ENCODE data around the gene HOXD11. TPM values are rescaled to one million over a fixed set of nuclear protein-coding genes. Genes with fewer than 3 reads are reported as not detected.

Gene HOXD11
- polyA plus RNA-seq, 1 donor from 2014 or later, result not detected

- H3K79me2 ChIP-seq (replicated peaks; ENCODE audit: insufficient read depth, low read length), result no peaks in the 10 kb centered on the region
- H3K36me3 ChIP-seq (ENCODE audit: insufficient read depth, low read length), result no peaks in the 10 kb centered on the region
- H3K9me2 ChIP-seq (ENCODE audit: insufficient read depth, low read length), result no peaks in the 10 kb centered on the region
- H3K4me3 ChIP-seq (ENCODE audit: low read length), result no peak within 1 kb of the TSS
- peaks cover 99% of the 10 kb centered on the region for H3K27me3 ChIP-seq (ENCODE audit: insufficient read depth, low read depth, low read length)
- H3F3A ChIP-seq (ENCODE audit: insufficient read depth, low read length, poor library complexity, severe bottlenecking), result no peaks in the 10 kb centered on the region
- TF ChIP-seq EP300 (conservative IDR thresholded peaks at IDR 0.05; ENCODE audit: poor library complexity, severe bottlenecking), result no peak
- TF ChIP-seq, protein P1, sequence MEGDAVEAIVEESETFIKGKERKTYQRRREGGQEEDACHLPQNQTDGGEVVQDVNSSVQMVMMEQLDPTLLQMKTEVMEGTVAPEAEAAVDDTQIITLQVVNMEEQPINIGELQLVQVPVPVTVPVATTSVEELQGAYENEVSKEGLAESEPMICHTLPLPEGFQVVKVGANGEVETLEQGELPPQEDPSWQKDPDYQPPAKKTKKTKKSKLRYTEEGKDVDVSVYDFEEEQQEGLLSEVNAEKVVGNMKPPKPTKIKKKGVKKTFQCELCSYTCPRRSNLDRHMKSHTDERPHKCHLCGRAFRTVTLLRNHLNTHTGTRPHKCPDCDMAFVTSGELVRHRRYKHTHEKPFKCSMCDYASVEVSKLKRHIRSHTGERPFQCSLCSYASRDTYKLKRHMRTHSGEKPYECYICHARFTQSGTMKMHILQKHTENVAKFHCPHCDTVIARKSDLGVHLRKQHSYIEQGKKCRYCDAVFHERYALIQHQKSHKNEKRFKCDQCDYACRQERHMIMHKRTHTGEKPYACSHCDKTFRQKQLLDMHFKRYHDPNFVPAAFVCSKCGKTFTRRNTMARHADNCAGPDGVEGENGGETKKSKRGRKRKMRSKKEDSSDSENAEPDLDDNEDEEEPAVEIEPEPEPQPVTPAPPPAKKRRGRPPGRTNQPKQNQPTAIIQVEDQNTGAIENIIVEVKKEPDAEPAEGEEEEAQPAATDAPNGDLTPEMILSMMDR (IDR thresholded peaks at IDR 0.05; ENCODE audit: poor library complexity, severe bottlenecking), result no peak
- TF ChIP-seq RAD21 (conservative IDR thresholded peaks at IDR 0.05), result no peak
- no peak for TF ChIP-seq EZH2 (IDR thresholded peaks at IDR 0.05; ENCODE audit: borderline replicate concordance, insufficient read depth, low read length, poor library complexity, severe bottlenecking)
- no peak for TF ChIP-seq TAF1 (IDR thresholded peaks at IDR 0.05; ENCODE audit: low read depth)
- TF ChIP-seq, protein P2, sequence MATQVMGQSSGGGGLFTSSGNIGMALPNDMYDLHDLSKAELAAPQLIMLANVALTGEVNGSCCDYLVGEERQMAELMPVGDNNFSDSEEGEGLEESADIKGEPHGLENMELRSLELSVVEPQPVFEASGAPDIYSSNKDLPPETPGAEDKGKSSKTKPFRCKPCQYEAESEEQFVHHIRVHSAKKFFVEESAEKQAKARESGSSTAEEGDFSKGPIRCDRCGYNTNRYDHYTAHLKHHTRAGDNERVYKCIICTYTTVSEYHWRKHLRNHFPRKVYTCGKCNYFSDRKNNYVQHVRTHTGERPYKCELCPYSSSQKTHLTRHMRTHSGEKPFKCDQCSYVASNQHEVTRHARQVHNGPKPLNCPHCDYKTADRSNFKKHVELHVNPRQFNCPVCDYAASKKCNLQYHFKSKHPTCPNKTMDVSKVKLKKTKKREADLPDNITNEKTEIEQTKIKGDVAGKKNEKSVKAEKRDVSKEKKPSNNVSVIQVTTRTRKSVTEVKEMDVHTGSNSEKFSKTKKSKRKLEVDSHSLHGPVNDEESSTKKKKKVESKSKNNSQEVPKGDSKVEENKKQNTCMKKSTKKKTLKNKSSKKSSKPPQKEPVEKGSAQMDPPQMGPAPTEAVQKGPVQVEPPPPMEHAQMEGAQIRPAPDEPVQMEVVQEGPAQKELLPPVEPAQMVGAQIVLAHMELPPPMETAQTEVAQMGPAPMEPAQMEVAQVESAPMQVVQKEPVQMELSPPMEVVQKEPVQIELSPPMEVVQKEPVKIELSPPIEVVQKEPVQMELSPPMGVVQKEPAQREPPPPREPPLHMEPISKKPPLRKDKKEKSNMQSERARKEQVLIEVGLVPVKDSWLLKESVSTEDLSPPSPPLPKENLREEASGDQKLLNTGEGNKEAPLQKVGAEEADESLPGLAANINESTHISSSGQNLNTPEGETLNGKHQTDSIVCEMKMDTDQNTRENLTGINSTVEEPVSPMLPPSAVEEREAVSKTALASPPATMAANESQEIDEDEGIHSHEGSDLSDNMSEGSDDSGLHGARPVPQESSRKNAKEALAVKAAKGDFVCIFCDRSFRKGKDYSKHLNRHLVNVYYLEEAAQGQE (IDR thresholded peaks at IDR 0.05; ENCODE audit: borderline replicate concordance), result no peak
- TF ChIP-seq MXI1 (conservative IDR thresholded peaks at IDR 0.05; ENCODE audit: poor library complexity, severe bottlenecking), result no peak
- no peak for TF ChIP-seq SMC3 (conservative IDR thresholded peaks at IDR 0.05; ENCODE audit: poor library complexity)
- TF ChIP-seq POLR2AphosphoS5 (IDR thresholded peaks at IDR 0.05), result no peak
- no peak within 1 kb of the TSS for H2AFZ ChIP-seq (ENCODE audit: low read depth, low read length)
- no peak within 1 kb of the TSS for H3K27ac ChIP-seq (ENCODE audit: low read length)
- no peak within 1 kb of the TSS for H3K4me2 ChIP-seq (ENCODE audit: low read length)
- H4K20me1 ChIP-seq (ENCODE audit: insufficient read depth), result no peaks in the 10 kb centered on the region
- H3K9ac ChIP-seq (ENCODE audit: low read length), result no peak within 1 kb of the TSS
- peaks cover 32% of the 10 kb centered on the region for H3K9me3 ChIP-seq (ENCODE audit: low read length)
These were observed 9.1 kb downstream of the HOXD11 start, which contains the start of gene HOXD10 for GRCh38 chr2:176115883-176116813. Gene HOXD10, plus strand, starts transcription at chr2:176116778. Its CDS starts 56 bp downstream, at chr2:176116834.

DNA sequence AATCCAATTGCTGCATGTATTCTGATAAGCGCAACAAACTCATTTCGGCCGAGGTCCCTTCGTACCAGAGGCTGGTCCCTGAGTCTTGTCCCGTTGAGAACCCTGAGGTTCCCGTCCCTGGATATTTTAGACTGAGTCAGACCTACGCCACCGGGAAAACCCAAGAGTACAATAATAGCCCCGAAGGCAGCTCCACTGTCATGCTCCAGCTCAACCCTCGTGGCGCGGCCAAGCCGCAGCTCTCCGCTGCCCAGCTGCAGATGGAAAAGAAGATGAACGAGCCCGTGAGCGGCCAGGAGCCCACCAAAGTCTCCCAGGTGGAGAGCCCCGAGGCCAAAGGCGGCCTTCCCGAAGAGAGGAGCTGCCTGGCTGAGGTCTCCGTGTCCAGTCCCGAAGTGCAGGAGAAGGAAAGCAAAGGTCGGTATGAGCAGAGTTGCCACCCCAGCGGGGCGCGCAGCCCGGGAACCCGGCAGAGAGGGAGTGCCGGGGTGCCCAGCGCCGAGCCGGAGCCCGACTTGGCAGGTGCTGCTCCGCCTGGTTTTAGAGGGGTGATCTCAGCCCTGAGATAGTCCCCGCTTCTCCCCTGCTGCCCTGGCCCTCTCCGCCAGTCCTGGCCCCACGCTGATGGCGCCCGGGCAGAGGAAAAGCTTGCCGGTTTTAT lies 10.2 kb downstream of the HOXD11 start:
- TF ChIP-seq EP300 (conservative IDR thresholded peaks at IDR 0.05; ENCODE audit: poor library complexity, severe bottlenecking) (no peak), MXI1 (conservative IDR thresholded peaks at IDR 0.05; ENCODE audit: poor library complexity, severe bottlenecking) (no peak), SMC3 (conservative IDR thresholded peaks at IDR 0.05; ENCODE audit: poor library complexity) (no peak), RAD21 (conservative IDR thresholded peaks at IDR 0.05) (no peak), TAF1 (IDR thresholded peaks at IDR 0.05; ENCODE audit: low read depth) (no peak), EZH2 (IDR thresholded peaks at IDR 0.05; ENCODE audit: borderline replicate concordance, insufficient read depth, low read length, poor library complexity, severe bottlenecking) (no peak), POLR2AphosphoS5 (IDR thresholded peaks at IDR 0.05) (no peak)
- TF ChIP-seq, protein P2 (IDR thresholded peaks at IDR 0.05; ENCODE audit: borderline replicate concordance), result no peak
- TF ChIP-seq, protein P1 (IDR thresholded peaks at IDR 0.05; ENCODE audit: poor library complexity, severe bottlenecking), result no peak
- Histone ChIP-seq H3K79me2 (replicated peaks; ENCODE audit: insufficient read depth, low read length) (no peaks in the 10 kb centered on the region), H3K27ac (ENCODE audit: low read length) (no peak overlapping the region), H3K27me3 (ENCODE audit: insufficient read depth, low read depth, low read length) (peaks cover 99% of the 10 kb centered on the region), H2AFZ (ENCODE audit: low read depth, low read length) (no peak overlapping the region), H3K9ac (ENCODE audit: low read length) (no peak overlapping the region), H3K36me3 (ENCODE audit: insufficient read depth, low read length) (no peaks in the 10 kb centered on the region), H3K4me3 (ENCODE audit: low read length) (no peak overlapping the region), H3K9me3 (ENCODE audit: low read length) (peaks cover 32% of the 10 kb centered on the region), H3K9me2 (ENCODE audit: insufficient read depth, low read length) (no peaks in the 10 kb centered on the region), H4K20me1 (ENCODE audit: insufficient read depth) (no peaks in the 10 kb centered on the region), H3F3A (ENCODE audit: insufficient read depth, low read length, poor library complexity, severe bottlenecking) (no peaks in the 10 kb centered on the region), H3K4me2 (ENCODE audit: low read length) (no peak overlapping the region)
